Smooth muscle cell (in vitro differentiated cells): ENCODE data around the gene SERPIND1. TPM values are rescaled to one million over a fixed set of nuclear protein-coding genes. Genes with fewer than 3 reads are reported as not detected.

Experiments
- DNase-seq: peaks from one replicate; lab custom pipeline; 2025; ENCODE audit not compliant: unreplicated experiment; lab: John Stamatoyannopoulos, UW
- H2AFZ ChIP-seq: fragments of 200-600 bp; sonication (generic); 2 replicates; pipeline ENCODE4 v1.6.0; 2016; ENCODE audit warnings: antibody characterized with exemption, low read depth, mild to moderate bottlenecking
- H3F3A ChIP-seq: fragments of 200-600 bp; sonication (generic); 2 replicates; pipeline ENCODE4 v1.6.0; 2017; ENCODE audit warnings: antibody characterized with exemption, low read depth
- H3K27ac ChIP-seq: fragments of 200-600 bp; sonication (generic); 2 replicates; pipeline ENCODE4 v1.5.1; 2016; ENCODE audit warnings: low read depth, mild to moderate bottlenecking
- H3K27me3 ChIP-seq: fragments of 200-600 bp; sonication (generic); 2 replicates; pipeline ENCODE4 v1.6.1; 2016; ENCODE audit warnings: low read depth, mild to moderate bottlenecking
- H3K36me3 ChIP-seq: fragments of 200-600 bp; sonication (generic); 2 replicates; pipeline ENCODE4 v1.5.1; 2016; ENCODE audit warnings: low read depth
- H3K4me1 ChIP-seq: fragments of 200-600 bp; sonication (generic); 2 replicates; pipeline ENCODE4 v1.5.1; 2016; ENCODE audit warnings: low read depth
- H3K4me2 ChIP-seq: fragments of 200-600 bp; sonication (generic); 2 replicates; pipeline ENCODE4 v1.6.0; 2016; ENCODE audit warnings: mild to moderate bottlenecking
- H3K4me3 ChIP-seq: fragments of 200-600 bp; sonication (generic); 2 replicates; pipeline ENCODE4 v1.5.1; 2016; ENCODE audit warnings: mild to moderate bottlenecking
- H3K79me2 ChIP-seq: fragments of 200-600 bp; sonication (generic); 2 replicates; pipeline ENCODE4 v1.6.0; 2016; ENCODE audit warnings: low read depth, mild to moderate bottlenecking
- H3K9ac ChIP-seq: fragments of 200-600 bp; sonication (generic); 2 replicates; pipeline ENCODE4 v1.6.0; 2016; ENCODE audit warnings: low read depth
- H3K9me3 ChIP-seq: fragments of 200-600 bp; sonication (generic); replicated peaks from 2 replicates; pipeline ENCODE4 v1.5.1; 2016; ENCODE audit warnings: low read depth
- H4K20me1 ChIP-seq: fragments of 200-600 bp; sonication (generic); 2 replicates; pipeline ENCODE4 v1.6.0; 2016; ENCODE audit warnings: low read depth
- CTCF ChIP-seq: fragments of 200-600 bp; sonication (generic); IDR thresholded peaks from 2 replicates; pipeline ENCODE4 v1.5.1; 2017; ENCODE audit warnings: borderline replicate concordance, mild to moderate bottlenecking, antibody characterized with exemption; ENCODE audit not compliant: insufficient read depth, poor library complexity, severe bottlenecking
- whole genome bisulfite sequencing: methylation state at CpG from one replicate; pipeline ENCODE4 v1.1.7; 2016; ENCODE audit warnings: low lambda C conversion rate; 5-methylcytosine and 5-hydroxymethylcytosine counted together
- polyA plus RNA-seq: library from polyadenylated mRNA; unstranded; fragments of >200 nt; fragmentation: Nextera tagmentation; extraction: Ambion mirVana; gene quantifications from 2 replicates; pipeline ENCODE4 v1.2.1, GENCODE V29; 2016
- total RNA-seq: library from RNA; depleted of rRNA; stranded (reverse); fragments of >200 nt; gene quantifications from 2 replicates; pipeline ENCODE4 v1.2.3, GENCODE V29; 2014

SERPIND1 gene
- total and polyA plus RNA-seq, 2 experiments from 2014 or later: 0.10 TPM; not detected in 1

- Histone ChIP-seq H2AFZ (no peak overlapping the region), H3K27ac (no peak overlapping the region), H3K4me2 (no peak overlapping the region), H3F3A (peaks cover 9% of the 10 kb centered on the region), H3K9ac (no peak overlapping the region), H3K9me3 (no peaks in the 10 kb centered on the region), H3K4me3 (no peak overlapping the region), H3K79me2 (no peaks in the 10 kb centered on the region), H4K20me1 (no peaks in the 10 kb centered on the region), H3K36me3 (no peaks in the 10 kb centered on the region), H3K4me1 (no peaks in the 10 kb centered on the region), H3K27me3 (no peaks in the 10 kb centered on the region)
- 91% methylated on average over 7 of the region's 7 CpGs for WGBS
- no peak for DNase-seq
- no peak for TF ChIP-seq CTCF
Measured at GRCh38 chr22:20752104-20752741, 21.7 kb upstream of the SERPIND1 start.

GRCh38 chr22:20752873-20753272, 21.0 kb upstream of the SERPIND1 start:
- no peak overlapping the region for H3K4me3 ChIP-seq
- no peak overlapping the region for H3K4me2 ChIP-seq
- H3F3A ChIP-seq: peaks cover 9% of the 10 kb centered on the region
- no peaks in the 10 kb centered on the region for H3K27me3 ChIP-seq
- no peaks in the 10 kb centered on the region for H3K4me1 ChIP-seq
- TF ChIP-seq CTCF: no peak
- DNase-seq: no peak
- no peaks in the 10 kb centered on the region for H3K9me3 ChIP-seq
- no peak overlapping the region for H3K9ac ChIP-seq
- no peak overlapping the region for H3K27ac ChIP-seq
- no peaks in the 10 kb centered on the region for H4K20me1 ChIP-seq
- H2AFZ ChIP-seq: no peak overlapping the region
- H3K36me3 ChIP-seq: no peaks in the 10 kb centered on the region
- H3K79me2 ChIP-seq: no peaks in the 10 kb centered on the region
- WGBS: 97% methylated on average over 10 of the region's 10 CpGs

GRCh38 chr22:20756846-20757245, 17.1 kb upstream of the SERPIND1 start:
- no peak for TF ChIP-seq CTCF
- Histone ChIP-seq H3F3A (no peaks in the 10 kb centered on the region), H3K9ac (no peak overlapping the region), H3K4me2 (no peak overlapping the region), H3K36me3 (no peaks in the 10 kb centered on the region), H3K4me3 (no peak overlapping the region), H3K4me1 (no peaks in the 10 kb centered on the region), H3K27me3 (no peaks in the 10 kb centered on the region), H4K20me1 (no peaks in the 10 kb centered on the region), H3K9me3 (no peaks in the 10 kb centered on the region), H3K27ac (no peak overlapping the region), H3K79me2 (no peaks in the 10 kb centered on the region), H2AFZ (no peak overlapping the region)
- WGBS: 98% methylated on average over 3 of the region's 3 CpGs
- no peak for DNase-seq

- Histone ChIP-seq H3K27me3 (no peaks in the 10 kb centered on the region), H3K4me3 (no peak overlapping the region), H3F3A (no peaks in the 10 kb centered on the region), H3K9ac (no peak overlapping the region), H3K36me3 (peaks cover 2% of the 10 kb centered on the region), H3K9me3 (no peaks in the 10 kb centered on the region), H3K79me2 (no peaks in the 10 kb centered on the region), H4K20me1 (no peaks in the 10 kb centered on the region), H3K4me1 (no peaks in the 10 kb centered on the region), H2AFZ (no peak overlapping the region), H3K4me2 (no peak overlapping the region), H3K27ac (no peak overlapping the region)
- 94% methylated on average over 2 of the region's 2 CpGs for WGBS
- no peak for DNase-seq
- no peak for TF ChIP-seq CTCF
Measured at GRCh38 chr22:20758688-20759087, 15.2 kb upstream of the SERPIND1 start.
